GM18951 (cell line): ENCODE measurements around the gene MYL12B.
"Not testable (repeated sequence)": the region's sequence is repeated elsewhere in the genome, so short reads cannot be mapped to it uniquely, and the experiment has no call there.

Source experiments
- POLR2A ChIP-seq: IDR thresholded peaks from 4 replicates; pipeline ENCODE4 v1.6.1; 2011; ENCODE audit warnings: mild to moderate bottlenecking; ENCODE audit not compliant: insufficient read length, insufficient read depth; ENCODE audit errors: extremely low read depth
- in situ Hi-C: fragments of 300-500 bp; cut with MboI; formaldehyde crosslinking; loops from one replicate; pipeline ENCODE4 v1.12.0; 2022; ENCODE audit warnings: low sequenced_read_pairs, mixed read lengths, inconsistent platforms; ENCODE audit not compliant: unreplicated experiment

Gene MYL12B

DNA sequence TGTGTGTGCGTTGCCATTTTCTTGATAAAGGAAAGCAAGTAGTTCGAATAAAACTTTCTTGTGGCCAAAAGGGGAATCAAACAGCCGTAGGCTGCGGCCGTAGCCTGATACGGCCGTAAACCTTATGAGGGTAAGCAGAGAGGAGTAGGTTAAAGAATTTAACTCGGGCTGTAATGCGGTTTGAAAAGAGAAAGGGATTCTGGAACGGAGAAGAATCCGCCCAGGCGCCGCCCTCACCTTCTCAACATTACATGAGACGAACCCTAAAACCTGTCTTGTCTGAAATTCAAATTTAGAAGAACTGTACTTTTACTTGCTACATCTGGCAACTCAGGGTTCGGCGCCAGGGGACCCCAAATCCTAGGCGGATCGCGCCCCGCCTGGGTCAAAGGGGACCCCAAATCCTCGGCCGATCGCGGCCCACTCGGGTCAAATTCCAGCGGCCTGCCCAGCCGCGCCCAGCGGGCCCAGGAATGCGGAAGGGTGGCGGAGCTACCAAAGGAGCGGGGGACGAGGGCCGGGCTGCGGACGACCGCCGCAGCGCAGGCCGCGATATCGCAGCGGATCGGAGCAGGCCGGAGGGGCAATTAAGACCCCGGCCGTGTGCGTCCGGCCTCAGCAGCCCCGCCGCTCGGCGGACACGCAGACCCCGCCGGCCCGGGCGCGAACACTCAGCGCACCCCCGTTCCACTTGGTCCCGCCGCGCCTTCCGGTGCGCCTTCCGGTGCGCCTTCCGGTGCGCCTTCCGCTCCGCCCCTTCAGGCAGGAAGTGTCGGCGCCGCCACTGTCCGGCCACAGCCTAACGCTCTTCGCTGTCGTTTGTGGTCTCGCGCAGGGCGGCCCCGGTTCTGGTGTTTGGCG is at the start of gene MYL12B:
MYL12B (plus strand) TSS at position 761 of the 861 bp plus-strand sequence. CDS start 10,766 bp downstream, outside the sequence.
- in situ Hi-C loops = loop anchor here (5.0 kb wide), 1 partner anchor 336 kb away; no protein-coding TSS in a partner anchor
- peak; percentile 81 for TF ChIP-seq POLR2A

DNA sequence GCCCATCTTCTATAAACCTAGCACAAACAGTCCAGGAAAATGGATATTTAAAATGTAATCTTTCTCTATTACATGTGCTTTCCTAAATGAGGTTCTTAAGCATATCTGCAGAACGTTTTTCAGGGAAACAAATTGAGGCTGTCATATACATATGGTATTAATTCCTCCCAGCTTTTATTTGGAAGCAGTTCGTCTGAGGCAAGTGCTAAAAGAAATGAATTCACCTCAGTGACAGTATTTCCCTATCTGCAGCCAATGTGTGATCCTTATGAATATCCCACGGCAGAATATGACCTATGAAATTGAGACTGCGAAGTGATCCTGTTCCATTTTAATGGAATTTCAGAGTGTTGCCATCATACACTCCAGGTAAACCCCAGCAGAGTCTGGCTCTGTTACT is 49.3 kb upstream of the MYL12B start:
- in situ Hi-C loops = no loop called here
- TF ChIP-seq POLR2A = no peak

DNA sequence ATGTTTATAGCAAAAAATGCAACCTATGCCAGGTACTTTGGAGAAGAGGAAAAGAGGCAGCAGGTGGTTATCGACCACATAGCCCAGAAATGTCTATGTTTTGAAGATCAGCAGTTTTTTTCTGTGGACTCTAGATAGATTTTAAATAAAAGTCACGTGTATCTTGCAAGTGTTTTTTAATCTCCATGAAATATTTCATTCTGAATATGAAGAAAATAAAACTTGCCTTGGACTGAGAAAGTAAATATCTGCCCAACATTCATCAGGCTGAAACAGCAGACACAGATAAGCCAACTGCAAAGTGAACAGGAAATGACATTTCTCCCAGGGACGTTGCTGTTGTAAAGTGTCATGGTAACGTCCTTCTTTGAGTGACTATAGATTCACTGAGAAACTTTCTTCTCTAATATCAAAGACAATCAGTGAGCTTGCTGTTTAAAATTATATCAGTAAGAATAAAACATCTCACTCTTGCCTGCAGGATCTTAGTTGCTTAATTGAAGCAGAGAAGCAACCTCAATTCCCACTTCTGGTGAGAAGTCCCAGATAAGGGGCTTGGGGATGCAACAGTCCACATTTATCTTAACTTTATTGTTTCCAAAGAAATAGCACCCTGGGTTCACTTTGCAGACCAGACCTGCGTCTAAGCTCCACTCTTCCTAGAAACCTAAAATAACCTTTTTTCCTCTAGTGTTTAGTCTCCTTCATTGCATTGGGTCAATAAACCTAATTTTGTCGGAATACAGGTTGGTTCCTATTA is 48.5 kb upstream of the MYL12B start:
- no peak for TF ChIP-seq POLR2A
- in situ Hi-C loops = no loop called here

DNA sequence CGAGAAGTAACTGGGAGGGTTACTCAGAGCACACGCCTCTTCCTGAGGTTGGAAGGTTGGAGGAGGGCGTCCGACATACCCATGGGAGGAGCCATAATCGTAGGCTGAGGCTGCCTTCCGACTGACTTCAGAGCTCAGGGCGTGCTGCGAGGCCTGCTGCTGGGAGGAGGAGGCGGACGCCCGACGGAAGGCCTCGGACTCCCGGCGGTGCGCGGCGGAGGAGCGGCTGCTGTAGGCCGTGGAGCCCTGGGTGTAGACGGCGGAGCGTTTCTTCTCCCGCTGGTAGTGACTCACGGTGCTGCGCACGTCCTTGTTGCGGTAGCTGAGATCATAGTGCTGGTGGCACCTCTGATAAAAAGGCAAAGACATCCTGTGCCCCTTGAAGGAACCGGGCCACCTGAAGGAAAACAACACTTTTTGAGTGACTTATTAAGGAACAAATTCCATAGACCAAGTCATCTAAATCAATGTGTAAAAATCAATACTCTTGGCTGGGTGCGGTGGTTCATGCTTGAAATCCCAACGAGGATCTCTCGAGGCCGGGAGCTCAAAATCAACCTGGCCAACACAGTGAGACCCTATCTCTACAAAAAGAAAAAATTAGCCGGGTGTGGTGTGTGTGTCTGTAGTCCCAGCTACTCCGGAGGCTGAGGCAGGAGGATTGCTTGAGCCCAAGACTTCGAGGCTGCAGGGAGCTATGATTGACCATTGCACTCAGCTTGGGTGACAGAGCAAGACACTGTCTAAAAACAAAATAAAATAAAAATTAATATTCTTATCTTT is 46.9 kb upstream of the MYL12B start:
- in situ Hi-C loops = no loop called here
- no peak for TF ChIP-seq POLR2A

DNA sequence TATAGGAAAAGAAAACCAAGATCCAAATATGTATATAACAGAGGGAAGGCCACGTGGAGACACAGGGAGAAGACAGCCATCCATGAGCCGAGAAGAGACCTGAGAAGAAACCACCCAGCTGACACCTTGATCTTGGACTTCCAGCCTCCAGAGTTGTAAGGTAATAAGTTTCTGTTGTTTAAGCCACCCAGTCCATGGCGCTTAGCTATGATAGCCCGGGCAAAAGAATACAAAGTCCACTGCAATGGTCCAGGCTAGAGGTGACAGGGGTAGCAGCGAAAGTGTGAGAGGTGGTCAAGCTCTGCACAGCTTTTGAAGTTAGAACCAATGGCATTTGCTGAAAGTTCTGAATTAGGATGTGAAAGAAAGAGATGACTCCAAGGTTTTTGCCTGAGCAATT is 44.9 kb upstream of the MYL12B start:
- no peak for TF ChIP-seq POLR2A
- in situ Hi-C loops = no loop called here

DNA sequence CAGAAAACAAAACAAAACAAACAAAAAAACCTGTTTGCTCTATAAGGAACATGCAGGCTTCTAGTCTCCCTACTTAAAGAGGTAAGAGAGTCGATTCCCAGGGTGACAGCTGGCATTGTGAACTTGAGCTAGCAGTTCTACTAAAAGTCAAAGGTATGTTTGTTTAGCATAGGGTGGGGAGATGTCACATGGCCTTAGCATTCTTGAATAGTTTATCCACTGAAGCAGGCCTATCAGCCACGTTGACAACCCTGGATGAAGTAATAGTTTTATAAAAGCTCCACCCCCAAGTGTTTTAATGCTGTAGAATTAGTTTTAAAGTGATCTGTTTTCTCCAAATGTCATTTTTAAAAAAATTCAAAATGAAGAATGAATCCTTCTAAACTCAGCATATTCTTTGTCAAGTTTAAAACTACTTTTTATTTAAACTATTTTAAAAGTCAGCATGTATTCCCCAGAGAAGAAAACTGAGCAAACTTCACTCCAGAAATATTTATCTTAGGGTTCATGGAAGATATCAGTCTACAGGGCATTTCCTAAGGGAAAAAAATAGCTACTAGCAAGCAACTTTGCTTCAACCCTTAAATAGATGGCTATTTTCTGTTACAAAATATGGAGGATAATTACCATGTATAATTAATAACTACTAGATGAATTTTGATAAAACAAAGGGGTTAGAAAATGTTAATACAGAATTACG is 43.8 kb upstream of the MYL12B start:
- in situ Hi-C loops = no loop called here

DNA sequence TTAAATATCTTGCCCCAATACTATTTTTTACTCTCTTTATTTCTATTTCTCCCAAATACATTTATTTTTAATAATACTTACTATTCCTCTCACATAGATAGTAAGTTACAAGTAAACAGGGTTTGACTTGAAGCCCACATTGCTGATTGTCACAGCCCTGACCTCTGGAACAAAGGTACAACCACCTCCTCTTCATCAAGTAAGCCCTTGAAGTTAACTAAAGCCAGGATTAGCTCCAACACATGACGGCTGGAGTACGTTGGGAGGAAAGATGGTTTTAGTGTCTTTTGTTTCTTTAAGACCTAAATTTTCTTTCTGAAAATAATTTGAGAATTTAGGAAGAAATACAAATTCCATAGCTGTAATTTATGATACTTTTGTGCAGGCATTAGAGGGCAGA is 43.1 kb upstream of the MYL12B start:
- in situ Hi-C loops = no loop called here
- no peak for TF ChIP-seq POLR2A

More for the DNA sequence above, 43.8 kb upstream of the MYL12B start:
- TF ChIP-seq POLR2A = no peak

DNA sequence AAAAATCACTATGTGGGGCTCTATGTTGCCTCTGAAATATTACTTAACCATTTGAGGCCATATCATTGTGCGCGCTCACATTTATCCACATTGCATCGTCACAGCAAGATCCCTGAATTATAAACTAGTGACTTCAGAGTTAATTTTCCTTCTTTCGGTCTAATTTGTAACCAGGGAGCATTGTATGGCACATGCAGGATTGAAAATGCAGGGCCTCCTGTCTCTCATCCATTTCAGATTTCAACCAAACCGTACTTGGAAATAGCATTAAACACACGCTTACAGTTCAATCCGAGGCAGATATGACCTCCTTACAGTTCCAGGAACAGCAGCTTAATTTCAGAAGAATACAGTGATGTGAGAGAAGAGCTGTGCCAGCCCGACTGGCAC is 42.7 kb upstream of the MYL12B start:
- no peak for TF ChIP-seq POLR2A
- in situ Hi-C loops = no loop called here

DNA sequence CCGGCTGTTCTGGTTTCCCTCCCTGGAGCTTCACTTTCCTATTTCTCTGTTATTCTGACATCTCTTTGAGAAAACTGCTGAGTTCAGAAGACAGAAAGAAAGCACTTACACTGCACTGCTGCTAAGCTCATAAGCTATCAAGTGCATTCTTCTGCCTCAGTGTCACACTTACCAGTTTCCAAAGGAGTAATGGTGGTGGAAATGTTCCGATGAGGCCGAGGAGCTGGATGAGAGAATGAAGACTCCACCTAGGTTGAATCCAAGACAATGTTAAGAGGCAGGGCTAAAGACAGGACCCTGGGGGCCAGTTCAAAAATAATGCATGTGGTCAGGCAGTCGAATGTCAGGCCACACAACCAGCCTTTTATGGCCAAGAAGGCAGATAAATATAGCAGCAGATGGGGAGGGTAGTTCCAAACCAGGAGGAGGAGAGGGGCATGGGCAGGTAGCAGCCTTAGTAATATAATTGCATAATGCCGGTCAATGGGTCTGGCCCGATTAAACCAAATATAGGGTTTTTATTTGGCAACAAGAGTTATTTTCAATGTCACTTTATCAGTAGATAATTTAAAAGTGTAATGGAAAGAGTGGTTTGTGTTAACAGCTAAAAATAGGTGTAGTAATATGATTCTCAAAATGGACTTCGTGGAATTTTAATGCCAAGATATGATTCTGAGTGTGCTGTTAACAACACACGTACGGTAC is 42.1 kb upstream of the MYL12B start, which contains the start of gene MYOM1:
MYOM1 (minus strand) TSS at position 338 of the 705 bp plus-strand sequence. CDS start 4,745 bp downstream, outside the sequence.
- in situ Hi-C loops = no loop called here
- no peak for TF ChIP-seq POLR2A

DNA sequence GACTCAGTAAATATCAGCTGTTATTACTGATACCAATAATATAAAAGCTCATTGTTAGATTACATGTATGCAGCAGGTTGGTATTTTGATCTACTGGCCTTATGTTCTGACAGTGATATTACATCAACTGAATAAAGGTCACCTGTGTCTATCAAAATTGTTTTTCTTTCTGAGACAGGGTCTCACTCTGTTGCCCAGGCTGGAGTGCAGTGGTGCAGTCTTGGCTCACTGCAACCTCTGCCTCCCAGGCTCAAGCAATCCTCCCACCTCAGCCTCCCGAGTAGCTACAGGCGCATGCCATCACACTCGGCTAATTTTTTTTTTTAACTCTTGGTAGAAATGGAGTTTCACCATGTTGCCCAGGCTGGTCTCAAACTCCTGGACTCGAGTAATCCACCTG is 41.1 kb upstream of the MYL12B start:
- in situ Hi-C loops = not testable (repeated sequence)

DNA sequence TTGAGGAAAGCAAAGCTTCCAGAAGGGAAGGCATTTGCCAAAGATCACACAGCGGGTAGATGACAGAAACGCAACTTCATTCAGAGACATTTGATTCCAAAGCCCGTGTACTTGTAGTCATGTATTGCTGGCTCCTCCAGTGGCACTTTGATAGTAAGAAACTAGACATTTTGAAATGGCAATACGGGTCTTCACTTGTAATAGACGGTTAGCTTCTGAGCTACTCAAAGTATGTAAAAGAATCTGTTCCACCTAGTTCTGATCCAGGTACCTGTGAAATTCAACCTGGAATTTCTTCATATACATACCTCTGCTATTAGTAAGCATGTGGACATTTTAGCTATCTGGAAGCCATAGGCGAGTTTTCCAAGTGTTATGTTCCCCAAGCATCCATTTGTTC is 40.4 kb upstream of the MYL12B start:
- no peak for TF ChIP-seq POLR2A
- in situ Hi-C loops = no loop called here

DNA sequence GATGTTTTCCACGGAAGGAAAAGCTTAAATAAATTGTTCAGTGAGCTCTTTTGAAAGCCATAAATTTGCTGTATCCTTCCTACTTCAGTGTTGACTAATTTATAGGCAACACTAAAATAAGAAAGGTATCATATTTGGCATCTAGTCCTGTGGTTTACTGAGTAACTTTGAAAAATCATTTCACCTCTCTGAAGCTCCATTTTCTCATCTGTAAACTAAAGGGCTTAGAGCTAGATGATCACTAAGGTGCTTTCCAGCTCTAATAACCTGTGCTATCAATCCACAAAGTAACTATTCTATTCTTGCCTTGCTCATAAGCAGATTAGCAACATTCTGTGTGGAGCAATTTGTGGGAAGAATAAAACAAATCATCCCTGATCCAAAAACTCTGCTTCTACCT is 38.6 kb upstream of the MYL12B start:
- no peak for TF ChIP-seq POLR2A
- in situ Hi-C loops = no loop called here
